Astrocyte of the spinal cord (primary cell): ENCODE results near the gene ZSCAN20.
A peak's percentile ranks its signal among the peaks of the same experiment; 100 is the strongest.

ENCODE experiments used
- DNase-seq: peaks from one replicate; pipeline ENCODE4 v3.0.0; 2011; ENCODE audit warnings: low read depth, low spot score
- H3K4me3 ChIP-seq: 2 replicates; pipeline ENCODE4 v1.5.1; 2011; ENCODE audit warnings: low read depth, mild to moderate bottlenecking, low read length, moderate library complexity
- CTCF ChIP-seq: IDR thresholded peaks from 2 replicates; pipeline ENCODE4 v1.5.1; 2012; ENCODE audit warnings: low read depth, mild to moderate bottlenecking, low read length, inconsistent platforms
- in situ Hi-C: cut with HindIII; loops from 2 replicates; pipeline ENCODE4 v1.10.0; 2017; ENCODE audit warnings: low sequenced_read_pairs

Gene ZSCAN20

DNA sequence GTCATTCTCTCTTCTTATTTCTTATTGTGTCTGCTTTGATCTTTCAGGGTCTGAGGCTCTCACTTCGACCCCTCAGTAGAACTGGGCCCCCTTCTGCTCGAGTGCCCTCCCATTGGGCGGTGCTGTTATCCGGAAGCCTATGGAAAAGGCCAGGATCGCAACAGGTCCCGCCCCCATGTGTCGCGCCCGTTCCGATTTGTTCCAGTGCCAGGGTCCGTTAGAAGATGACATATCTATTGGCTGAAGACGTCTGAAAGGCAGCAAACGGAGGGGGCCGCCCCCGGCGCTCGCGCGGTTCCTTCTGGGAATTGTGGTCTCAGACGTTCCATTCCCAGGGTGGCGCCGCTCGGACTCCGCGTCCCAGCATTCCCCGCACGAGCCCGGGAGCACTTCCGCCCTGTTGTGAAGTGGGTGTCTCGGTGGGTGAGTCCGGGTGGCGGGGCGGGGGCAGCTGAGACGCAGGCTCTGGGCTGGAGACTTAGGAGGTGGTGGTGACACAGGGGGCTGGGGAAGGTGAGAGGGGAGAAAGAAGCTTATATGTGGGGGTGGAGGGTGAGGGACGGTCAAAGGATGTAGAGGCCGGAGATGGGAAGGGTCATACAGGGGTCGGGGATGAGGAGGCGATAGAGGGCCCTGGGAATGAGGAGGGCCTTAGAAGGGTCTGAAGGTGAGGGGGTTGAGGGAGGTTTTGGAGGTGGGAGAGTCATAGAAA, at the start of gene ZSCAN20:
Gene ZSCAN20 (plus strand): TSS at position 377 of the 712 bp plus-strand sequence. CDS start 6,644 bp downstream, outside the sequence.
- no peak for TF ChIP-seq CTCF
- in situ Hi-C loops = no loop called here
- DNase-seq = peak; percentile 99
- H3K4me3 ChIP-seq = peak within 1 kb of the TSS; percentile 63

DNA sequence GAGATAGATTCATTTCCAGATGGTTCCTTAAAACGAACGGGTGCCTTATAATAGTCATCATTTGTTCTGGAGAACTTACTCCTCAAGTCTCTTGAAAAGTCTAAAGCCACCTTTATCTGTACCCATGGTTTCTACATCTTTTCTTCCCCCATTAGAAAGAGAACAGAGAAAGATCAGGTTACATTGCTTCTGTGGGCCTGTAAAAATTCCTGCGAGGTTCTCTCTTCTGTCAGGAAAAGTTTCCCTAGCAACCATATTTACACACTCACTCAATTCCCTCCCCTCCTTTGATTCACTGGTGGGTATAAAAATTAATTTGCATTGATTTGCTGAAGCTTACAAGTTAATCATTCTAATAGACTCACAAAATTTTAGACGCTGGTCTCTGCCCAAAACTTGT, 48.2 kb upstream of the ZSCAN20 start:
- in situ Hi-C loops = no loop called here
- H3K4me3 ChIP-seq = no peak overlapping the region
- DNase-seq = peak; percentile 69
- no peak for TF ChIP-seq CTCF

DNA sequence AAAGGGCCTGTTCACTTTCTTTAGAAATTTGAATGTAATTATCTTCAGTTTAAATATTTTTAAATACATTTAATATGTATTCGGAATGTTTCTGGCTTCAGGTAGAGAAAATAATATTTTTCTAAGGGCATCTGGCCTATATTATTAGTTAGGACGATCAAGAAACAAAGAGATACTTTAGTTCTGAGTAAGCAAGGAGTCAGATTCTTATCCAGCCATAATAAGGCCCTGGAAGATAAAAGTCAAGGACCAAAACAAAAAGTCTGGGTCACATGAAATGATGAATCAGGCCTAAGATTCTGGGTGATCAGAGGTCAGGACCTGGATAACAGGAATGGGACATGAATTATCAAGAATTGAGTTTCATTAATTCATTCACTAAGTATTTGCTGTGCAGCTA, 47.8 kb upstream of the ZSCAN20 start:
- no peak for TF ChIP-seq CTCF
- no peak for DNase-seq
- in situ Hi-C loops = no loop called here
- H3K4me3 ChIP-seq = no peak overlapping the region

GRCh38 chr1:33425900-33426299, 46.5 kb upstream of the ZSCAN20 start:
- H3K4me3 ChIP-seq = no peak overlapping the region
- TF ChIP-seq CTCF = no peak
- no peak for DNase-seq
- in situ Hi-C loops = no loop called here

- TF ChIP-seq CTCF = no peak
- no peak for DNase-seq
- no peak overlapping the region for H3K4me3 ChIP-seq
- in situ Hi-C loops = no loop called here
Measured at GRCh38 chr1:33426916-33427315, 45.5 kb upstream of the ZSCAN20 start.

DNA sequence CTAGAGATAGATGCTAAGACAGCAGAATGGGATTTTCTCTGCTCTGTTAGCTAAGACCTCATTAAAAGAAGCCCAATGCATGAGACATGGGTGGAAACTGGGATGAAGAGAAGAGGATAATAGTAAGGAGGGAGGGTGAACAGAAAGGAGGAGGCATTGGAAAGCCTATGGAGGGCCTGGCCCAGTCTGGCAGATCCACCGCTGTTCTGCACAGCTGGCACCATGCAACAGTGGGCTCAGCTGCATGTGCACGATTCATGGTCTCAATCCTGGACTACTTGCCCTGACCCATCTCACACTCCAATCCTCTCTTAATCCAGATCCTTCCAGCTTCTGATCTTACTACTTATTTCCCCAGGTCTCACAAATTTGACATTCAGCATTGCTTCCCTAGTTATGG, 43.8 kb upstream of the ZSCAN20 start:
- DNase-seq = no peak
- H3K4me3 ChIP-seq = peak overlapping the region; percentile 66
- in situ Hi-C loops = no loop called here
- TF ChIP-seq CTCF = no peak
